ENCODE results near the gene LMAN1L.

LMAN1L gene

GRCh38 chr15:74817370-74817737, 4.7 kb downstream of the LMAN1L start:
- no peak for DNase-seq

- DNase-seq: no peak
These were observed 7.4 kb downstream of the LMAN1L start for GRCh38 chr15:74820056-74820455.

GRCh38 chr15:74821091-74821789, 8.6 kb downstream of the LMAN1L start:
- no peak for DNase-seq

GRCh38 chr15:74821790-74822158, 9.1 kb downstream of the LMAN1L start:
- no peak for DNase-seq

- no peak for DNase-seq
These were observed 9.6 kb downstream of the LMAN1L start for GRCh38 chr15:74822233-74822632.

- no peak for DNase-seq
These were observed 10.7 kb downstream of the LMAN1L start for GRCh38 chr15:74823324-74823723.

- DNase-seq: no peak
These were observed 12.3 kb downstream of the LMAN1L start for GRCh38 chr15:74824976-74825375.

GRCh38 chr15:74825866-74826265, 13.2 kb downstream of the LMAN1L start:
- no peak for DNase-seq

GRCh38 chr15:74826364-74826819, 13.8 kb downstream of the LMAN1L start, which contains the start of gene CPLX3:
Gene CPLX3, plus strand, starts transcription at chr15:74826627. Its CDS starts 77 bp downstream, at chr15:74826704.
- peak; percentile 23 for DNase-seq

- DNase-seq: no peak
These were observed 14.3 kb downstream of the LMAN1L start for GRCh38 chr15:74826921-74827320.

- DNase-seq: no peak
These were observed 15.0 kb downstream of the LMAN1L start for GRCh38 chr15:74827614-74828013.

GRCh38 chr15:74828835-74829234, 16.2 kb downstream of the LMAN1L start:
- DNase-seq: no peak

- no peak for DNase-seq
These were observed 16.9 kb downstream of the LMAN1L start for GRCh38 chr15:74829486-74829885.

- DNase-seq: no peak
These were observed 17.4 kb downstream of the LMAN1L start for GRCh38 chr15:74829991-74830390.

- no peak for DNase-seq
These were observed 18.2 kb downstream of the LMAN1L start for GRCh38 chr15:74830868-74831267.

GRCh38 chr15:74831813-74832495, 19.3 kb downstream of the LMAN1L start:
- no peak for DNase-seq

- no peak for DNase-seq
These were observed 20.2 kb downstream of the LMAN1L start for GRCh38 chr15:74832826-74833225.

- no peak for DNase-seq
These were observed 20.9 kb downstream of the LMAN1L start for GRCh38 chr15:74833376-74834107.

GRCh38 chr15:74835312-74835823, 22.7 kb downstream of the LMAN1L start:
- DNase-seq: no peak

GRCh38 chr15:74836846-74837245, 24.2 kb downstream of the LMAN1L start:
- DNase-seq: no peak

GRCh38 chr15:74837482-74838136, 25.0 kb downstream of the LMAN1L start:
- no peak for DNase-seq

- no peak for DNase-seq
These were observed 25.5 kb downstream of the LMAN1L start for GRCh38 chr15:74838137-74838516.

Measured in activated gamma-delta T cell (primary cell).